ENCODE results near the gene ARPC1B. TPM values are rescaled to one million over a fixed set of nuclear protein-coding genes. Genes with fewer than 3 reads are reported as not detected.

ARPC1B gene
- polyA plus RNA-seq, 1 of the 3 experiments (the other 2 are of a cell fraction) = 836 TPM

DNA sequence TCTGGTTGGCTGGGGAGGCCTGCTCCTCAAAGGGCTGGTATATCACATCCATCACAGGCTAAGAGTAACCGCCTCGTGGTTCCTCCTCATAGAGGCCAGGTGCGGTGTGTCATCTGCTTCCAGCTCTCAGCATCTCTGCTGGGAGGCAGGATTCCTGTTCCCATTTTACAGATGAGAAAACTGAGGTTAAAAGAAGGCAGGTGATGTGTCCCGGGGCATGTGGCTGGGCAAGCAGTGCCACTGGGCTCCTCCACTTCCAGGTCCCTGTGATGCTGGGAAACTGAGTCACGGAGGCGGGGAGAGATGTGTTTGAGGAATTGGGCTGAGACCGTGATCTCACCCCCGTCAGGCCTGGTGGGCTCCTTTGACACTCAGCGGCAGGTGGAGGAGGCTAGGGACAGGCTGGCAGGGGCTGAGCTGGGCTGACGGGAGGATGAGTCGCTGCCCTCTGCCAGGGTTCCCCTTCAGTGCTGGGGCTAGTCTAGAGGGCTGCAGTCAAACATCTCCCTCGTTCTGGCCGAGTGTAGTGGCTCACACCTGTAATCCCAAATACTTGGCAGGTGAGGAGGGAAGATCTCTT is 9.4 kb downstream of the ARPC1B start:
- DNase-seq = no peak
- TF ChIP-seq TAF1 (IDR thresholded peaks at IDR 0.05; ENCODE audit: borderline replicate concordance, low read depth, low read length) (no peak), RXRA (IDR thresholded peaks at IDR 0.05; ENCODE audit: borderline replicate concordance, low read depth) (no peak), YY1 (IDR thresholded peaks at IDR 0.05; ENCODE audit: low read depth) (no peak), RAD21 (IDR thresholded peaks at IDR 0.05; ENCODE audit: low read length) (no peak), CHD2 (IDR thresholded peaks at IDR 0.05; ENCODE audit: low read length, partially characterized antibody) (no peak), MAX (IDR thresholded peaks at IDR 0.05; ENCODE audit: low read depth) (no peak)
- Histone ChIP-seq H3K79me2 (ENCODE audit: insufficient read depth) (peaks cover 66% of the 10 kb centered on the region), H4K20me1 (ENCODE audit: insufficient read depth) (peaks cover 62% of the 10 kb centered on the region), H3F3A (replicated peaks; ENCODE audit: insufficient read depth) (peaks cover 15% of the 10 kb centered on the region), H3K4me1 (ENCODE audit: control insufficient read depth in 1 of 2, insufficient read depth in 2 of 2, low read depth in 1 of 2, low read length in 1 of 2) (peaks cover 14 to 27% of the 10 kb centered on the region in 2 experiments; a peak in 2 of 4 replicates), H3K36me3 (replicated peaks in 1 of 2; ENCODE audit: control insufficient read depth in 1 of 2, insufficient read depth in 2 of 2, low read length in 1 of 2) (peaks cover 16 to 49% of the 10 kb centered on the region in 2 experiments), H3K9me3 (no peaks in the 10 kb centered on the region), H3K4me3 (ENCODE audit: low read depth in 2 of 2, low read length in 1 of 2) (no peak overlapping the region), H2AFZ (ENCODE audit: low read depth) (no peak overlapping the region), H3K27me3 (ENCODE audit: insufficient read depth) (no peaks in the 10 kb centered on the region), H3K9ac (no peak overlapping the region), H3K27ac (ENCODE audit: low read depth in 2 of 2, low read length in 1 of 2) (no peak overlapping the region), H3K4me2 (no peak overlapping the region), H3K9me2 (no peaks in the 10 kb centered on the region)
- ChIA-PET POLR2A (interaction anchor here (0.6 kb wide), 1 partner anchor 116 kb away, joined by 6 read pairs; the partner anchor contains the start of gene ZNF394), CTCF (interaction anchor here (1.0 kb wide), 1 partner anchor 23 kb away, joined by 4 read pairs; no protein-coding TSS in a partner anchor)
- WGBS (ENCODE audit: low lambda C conversion rate) = 84% methylated on average over 11 of the region's 13 CpGs

DNA sequence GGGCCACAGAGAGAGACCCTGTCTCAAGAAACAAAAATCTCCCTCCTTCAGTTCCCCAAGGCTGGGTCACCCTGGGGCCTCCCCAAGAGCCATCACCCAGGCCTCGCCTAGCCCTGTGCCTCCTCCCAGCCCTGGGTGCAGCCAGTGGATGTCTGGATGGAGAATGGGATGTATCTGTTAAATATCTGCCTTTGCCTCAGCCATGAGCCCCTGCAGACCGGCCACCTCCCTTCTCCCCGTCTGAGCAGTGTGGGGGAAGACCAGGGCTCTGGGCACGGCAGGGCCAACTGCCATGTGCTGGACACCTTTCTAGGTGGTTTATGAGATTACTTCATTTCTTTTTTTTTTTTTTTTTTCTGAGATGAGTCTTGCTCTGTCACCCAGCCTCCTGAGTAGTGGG is 10.0 kb downstream of the ARPC1B start:
- Histone ChIP-seq H3K36me3 (replicated peaks in 1 of 2; ENCODE audit: control insufficient read depth in 1 of 2, insufficient read depth in 2 of 2, low read length in 1 of 2) (peaks cover 18 to 49% of the 10 kb centered on the region in 2 experiments), H3K9me2 (no peaks in the 10 kb centered on the region), H2AFZ (ENCODE audit: low read depth) (no peak overlapping the region), H3K27me3 (ENCODE audit: insufficient read depth) (no peaks in the 10 kb centered on the region), H3K4me1 (ENCODE audit: control insufficient read depth in 1 of 2, insufficient read depth in 2 of 2, low read depth in 1 of 2, low read length in 1 of 2) (peaks cover 8 to 23% of the 10 kb centered on the region in 2 experiments; a peak in 2 of 4 replicates), H3K27ac (ENCODE audit: low read depth in 2 of 2, low read length in 1 of 2) (no peak overlapping the region), H3K4me2 (no peak overlapping the region), H3K79me2 (ENCODE audit: insufficient read depth) (peaks cover 59% of the 10 kb centered on the region), H3K4me3 (ENCODE audit: low read depth in 2 of 2, low read length in 1 of 2) (no peak overlapping the region), H3F3A (replicated peaks; ENCODE audit: insufficient read depth) (peaks cover 14% of the 10 kb centered on the region), H4K20me1 (ENCODE audit: insufficient read depth) (peaks cover 56% of the 10 kb centered on the region), H3K9me3 (no peaks in the 10 kb centered on the region), H3K9ac (no peak overlapping the region)
- no peak for DNase-seq
- TF ChIP-seq SIN3A (IDR thresholded peaks at IDR 0.05; ENCODE audit: borderline replicate concordance, low read depth, low read length) (no peak), TAF1 (IDR thresholded peaks at IDR 0.05; ENCODE audit: borderline replicate concordance, low read depth, low read length) (no peak), EP300 (IDR thresholded peaks at IDR 0.05; ENCODE audit: borderline replicate concordance in 1 of 2, low read depth in 1 of 2, low read length in 1 of 2) (no peak), PBX3 (IDR thresholded peaks at IDR 0.05) (no peak), ELF1 (IDR thresholded peaks at IDR 0.05) (no peak), MEF2A (IDR thresholded peaks at IDR 0.05; ENCODE audit: borderline replicate concordance, low read depth) (no peak), GATA2 (CRISPR knock-in tag; IDR thresholded peaks at IDR 0.05) (no peak), NFIC (IDR thresholded peaks at IDR 0.05; ENCODE audit: borderline replicate concordance) (no peak), RAD21 (IDR thresholded peaks at IDR 0.05; ENCODE audit: low read length) (no peak), YY1 (IDR thresholded peaks at IDR 0.05; ENCODE audit: low read depth) (no peak), GABPA (IDR thresholded peaks at IDR 0.05; ENCODE audit: low read depth) (no peak), USF2 (IDR thresholded peaks at IDR 0.05; ENCODE audit: borderline replicate concordance, low read depth, low read length) (no peak)
- TF ChIP-seq, protein P1, sequence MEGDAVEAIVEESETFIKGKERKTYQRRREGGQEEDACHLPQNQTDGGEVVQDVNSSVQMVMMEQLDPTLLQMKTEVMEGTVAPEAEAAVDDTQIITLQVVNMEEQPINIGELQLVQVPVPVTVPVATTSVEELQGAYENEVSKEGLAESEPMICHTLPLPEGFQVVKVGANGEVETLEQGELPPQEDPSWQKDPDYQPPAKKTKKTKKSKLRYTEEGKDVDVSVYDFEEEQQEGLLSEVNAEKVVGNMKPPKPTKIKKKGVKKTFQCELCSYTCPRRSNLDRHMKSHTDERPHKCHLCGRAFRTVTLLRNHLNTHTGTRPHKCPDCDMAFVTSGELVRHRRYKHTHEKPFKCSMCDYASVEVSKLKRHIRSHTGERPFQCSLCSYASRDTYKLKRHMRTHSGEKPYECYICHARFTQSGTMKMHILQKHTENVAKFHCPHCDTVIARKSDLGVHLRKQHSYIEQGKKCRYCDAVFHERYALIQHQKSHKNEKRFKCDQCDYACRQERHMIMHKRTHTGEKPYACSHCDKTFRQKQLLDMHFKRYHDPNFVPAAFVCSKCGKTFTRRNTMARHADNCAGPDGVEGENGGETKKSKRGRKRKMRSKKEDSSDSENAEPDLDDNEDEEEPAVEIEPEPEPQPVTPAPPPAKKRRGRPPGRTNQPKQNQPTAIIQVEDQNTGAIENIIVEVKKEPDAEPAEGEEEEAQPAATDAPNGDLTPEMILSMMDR (IDR thresholded peaks at IDR 0.05) = no peak
- 86% methylated on average over 4 of the region's 4 CpGs for WGBS (ENCODE audit: low lambda C conversion rate)
- POLR2A ChIA-PET = no interaction called here
- CTCF ChIA-PET = no interaction called here

All from SK-N-SH (cell line).